ENCODE data around the gene RPL35.
A peak's percentile ranks its signal among the peaks of the same experiment; 100 is the strongest.
"Not testable (repeated sequence)": the region's sequence is repeated elsewhere in the genome, so short reads cannot be mapped to it uniquely, and the experiment has no call there.

The RPL35 gene

DNA sequence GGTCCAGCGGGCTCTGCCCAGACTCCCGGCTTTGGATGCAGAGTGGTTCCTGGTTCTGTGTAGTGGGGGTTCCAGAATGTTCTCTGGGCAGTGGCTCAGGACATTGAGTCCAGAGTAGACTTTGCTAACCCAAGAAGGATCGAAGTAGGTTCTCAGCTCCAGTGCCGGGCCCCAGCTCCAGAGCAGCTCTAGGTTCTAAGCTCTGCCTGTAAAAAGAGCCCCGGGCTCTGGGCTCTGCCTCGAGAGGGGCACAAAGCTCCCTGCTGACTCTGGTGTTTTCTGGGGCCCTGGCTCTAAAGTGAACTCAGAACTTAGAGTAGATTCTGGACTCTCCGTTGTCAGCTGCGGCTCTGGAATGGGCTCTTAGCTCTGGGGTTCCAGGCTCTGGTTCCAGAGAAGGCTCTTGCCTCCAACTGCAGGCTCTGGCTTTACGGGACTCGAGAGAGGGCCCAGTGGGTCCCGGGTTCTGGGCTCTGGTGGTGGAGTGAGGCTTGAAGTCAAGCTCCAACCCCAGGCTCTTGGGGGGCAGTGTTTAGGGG lies 8.1 kb downstream of the RPL35 start:
- DNase-seq (ENCODE audit: insufficient read length, low spot score), result no peak
- FAIRE-seq, result no peak

GRCh38 chr9:124852829-124853531 lies 8.8 kb downstream of the RPL35 start, which contains the start of gene WDR38:
TSS of gene WDR38 (plus strand) at chr9:124853460. CDS start at chr9:124853532, 72 bp downstream.
- DNase-seq (ENCODE audit: insufficient read length, low spot score) (peak; percentile 81), FAIRE-seq (peak; percentile 4)

DNA sequence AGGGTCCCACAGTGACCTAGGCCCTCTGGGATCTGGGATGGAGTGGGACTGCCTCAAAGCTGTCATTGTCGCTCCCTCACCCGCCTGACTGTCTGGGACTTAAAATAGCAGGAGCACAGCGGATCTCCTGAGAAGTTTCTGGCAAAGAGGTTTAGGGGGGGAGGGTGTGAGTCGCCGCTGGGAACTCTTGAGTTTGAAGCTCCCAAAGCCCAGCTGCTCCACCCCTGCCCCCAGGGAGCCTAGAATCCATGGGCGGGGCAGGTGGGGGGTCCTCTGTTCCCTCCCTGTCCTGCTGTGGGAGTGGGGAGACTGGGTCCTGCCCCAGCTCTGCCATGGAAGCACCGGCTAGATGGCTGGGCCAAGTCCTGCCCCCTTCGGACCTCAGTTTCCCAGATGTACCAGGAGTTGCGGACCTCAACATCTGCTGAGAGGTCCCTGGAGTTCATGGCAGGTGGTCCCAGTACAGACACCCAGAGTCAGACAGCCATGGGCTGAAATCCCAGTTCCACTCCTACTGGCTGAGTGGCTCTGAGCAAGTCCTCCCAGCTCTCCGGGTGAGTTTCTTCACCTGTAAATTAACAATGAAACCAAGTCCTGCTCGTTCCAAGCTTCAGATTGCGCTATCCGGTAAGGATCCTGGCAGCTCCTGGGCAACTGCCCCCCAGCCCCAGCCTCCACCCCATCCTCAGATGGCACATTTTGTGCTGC lies 9.5 kb downstream of the RPL35 start:
- FAIRE-seq (no peak), DNase-seq (ENCODE audit: insufficient read length, low spot score) (no peak)

- DNase-seq (ENCODE audit: insufficient read length, low spot score), result no peak
- no peak for FAIRE-seq
Measured at GRCh38 chr9:124849801-124850200, 12.0 kb downstream of the RPL35 start.

DNA sequence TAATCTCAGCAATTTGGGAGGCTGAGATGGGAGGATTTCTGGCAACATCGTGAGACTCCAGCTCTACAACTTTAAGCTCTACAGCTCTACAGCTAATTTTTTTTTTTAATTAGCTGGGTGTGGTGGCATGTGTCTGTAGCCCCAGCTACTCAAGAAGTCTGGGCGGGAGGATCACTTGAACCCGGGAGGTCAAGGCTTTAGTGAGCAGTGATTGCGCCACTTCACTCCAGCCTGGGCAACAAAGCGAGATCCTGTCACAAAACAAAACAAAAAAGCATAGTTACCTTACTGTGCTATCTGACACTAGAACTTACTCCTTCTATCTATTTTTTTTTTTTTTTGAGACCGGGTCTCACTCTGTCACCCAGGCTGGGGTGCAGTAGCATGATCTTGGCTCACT lies 14.8 kb downstream of the RPL35 start:
- no peak for DNase-seq (ENCODE audit: insufficient read length, low spot score)

GRCh38 chr9:124846467-124846866 lies 15.3 kb downstream of the RPL35 start:
- DNase-seq (ENCODE audit: insufficient read length, low spot score); FAIRE-seq: not testable (repeated sequence)

More for the DNA sequence above, 14.8 kb downstream of the RPL35 start:
- no peak for FAIRE-seq

- no peak for FAIRE-seq
- no peak for DNase-seq (ENCODE audit: insufficient read length, low spot score)
Measured at GRCh38 chr9:124844291-124844690, 17.5 kb downstream of the RPL35 start.

DNA sequence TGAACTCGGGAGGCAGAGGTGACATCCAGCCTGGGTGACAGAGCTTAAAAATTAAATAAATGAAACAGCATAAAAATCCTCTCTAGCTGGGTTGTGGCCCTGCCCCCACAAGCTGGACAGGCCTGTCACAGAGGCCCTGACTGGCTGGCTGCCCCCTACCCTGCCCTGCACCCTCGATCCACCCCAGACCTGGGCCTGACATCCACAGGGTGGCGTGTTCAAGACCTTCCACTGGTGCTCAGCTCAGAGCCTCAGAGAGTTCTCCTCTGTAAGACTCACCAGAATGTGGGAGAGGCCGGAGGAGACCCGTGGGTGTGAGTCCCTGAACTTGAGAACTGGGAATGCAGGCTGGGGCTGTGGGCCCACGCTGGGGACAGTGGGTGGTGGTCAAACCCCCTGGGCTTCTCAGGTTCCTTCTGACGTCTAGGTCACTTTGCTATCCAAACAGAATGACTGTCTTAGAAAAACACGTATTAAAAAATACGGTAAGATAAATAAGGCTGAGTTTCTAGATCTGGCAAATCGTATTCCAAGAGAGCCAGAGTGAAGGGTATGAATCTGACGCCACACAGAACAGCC lies 18.2 kb downstream of the RPL35 start:
- DNase-seq (ENCODE audit: insufficient read length, low spot score) (no peak), FAIRE-seq (no peak)

DNA sequence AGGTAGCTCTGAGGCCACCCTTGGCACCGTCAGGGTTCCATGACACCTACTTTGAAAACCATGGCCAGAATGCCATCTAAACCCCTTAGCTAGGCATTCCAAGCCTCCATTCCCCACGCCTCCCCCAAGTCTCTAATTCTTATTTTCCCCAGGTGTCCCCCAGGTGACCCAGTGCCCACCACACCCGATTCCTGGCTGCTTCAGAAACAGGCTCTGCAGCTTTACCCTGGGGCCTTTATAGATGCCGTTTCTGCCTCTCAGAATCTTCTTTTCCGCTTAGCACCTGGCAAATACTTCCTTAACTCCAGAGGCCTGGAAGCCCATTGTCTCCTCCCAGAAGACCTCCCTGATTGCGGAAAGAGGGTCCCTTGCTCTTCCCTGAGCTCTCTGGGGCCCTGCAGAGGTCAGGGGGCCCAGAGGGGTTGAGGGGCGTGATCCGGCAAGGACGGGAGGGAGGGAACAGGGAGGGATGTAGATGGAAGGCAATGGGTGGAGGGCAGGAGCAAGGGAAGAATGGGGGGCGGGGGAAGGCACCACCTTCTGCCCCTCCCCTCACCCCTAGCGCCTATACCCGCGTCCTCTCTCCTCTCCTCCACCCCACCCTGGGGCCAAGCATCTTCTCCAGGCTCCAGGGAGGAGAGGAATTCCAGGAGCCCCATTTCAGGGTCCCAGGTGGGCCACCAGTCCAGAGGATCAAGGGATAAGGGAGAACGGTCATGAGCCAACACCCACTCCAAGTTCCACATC lies 20.5 kb downstream of the RPL35 start:
- FAIRE-seq (no peak), DNase-seq (ENCODE audit: insufficient read length, low spot score) (no peak)

DNA sequence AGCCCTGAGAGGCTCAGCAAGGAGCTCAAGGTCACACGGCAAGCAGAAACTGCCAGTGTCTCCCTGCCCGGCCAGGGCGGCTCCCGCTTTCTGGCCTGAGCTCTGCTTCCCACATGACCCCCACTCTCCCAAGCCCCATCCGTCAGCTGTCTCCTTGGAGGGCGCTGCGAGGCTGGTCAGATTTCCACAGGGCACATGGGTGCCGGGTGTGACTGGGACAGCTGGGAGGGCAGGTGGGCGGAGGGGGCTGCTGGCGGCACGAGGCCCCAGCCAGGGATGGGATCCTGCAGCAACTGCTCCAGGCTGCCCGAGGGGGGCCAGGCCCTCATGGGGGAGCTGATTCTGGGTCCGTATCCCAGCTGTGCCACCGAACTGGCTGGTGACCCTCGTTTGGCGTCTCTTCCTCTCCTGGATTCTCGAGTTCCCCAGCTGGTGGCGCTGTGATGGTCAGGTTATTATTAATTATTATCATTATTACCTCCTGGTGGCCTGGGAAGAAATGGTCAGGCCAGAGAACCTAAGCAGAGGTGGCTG lies 21.4 kb downstream of the RPL35 start:
- DNase-seq (ENCODE audit: insufficient read length, low spot score) (no peak), FAIRE-seq (no peak)

- FAIRE-seq, result no peak
- no peak for DNase-seq (ENCODE audit: insufficient read length, low spot score)
Measured at GRCh38 chr9:124839612-124840299, 22.0 kb downstream of the RPL35 start.

GRCh38 chr9:124838567-124839275 lies 23.0 kb downstream of the RPL35 start:
- not testable (repeated sequence) for FAIRE-seq; DNase-seq (ENCODE audit: insufficient read length, low spot score)

GRCh38 chr9:124838132-124838531 lies 23.6 kb downstream of the RPL35 start:
- not testable (repeated sequence) for FAIRE-seq; DNase-seq (ENCODE audit: insufficient read length, low spot score)

DNA sequence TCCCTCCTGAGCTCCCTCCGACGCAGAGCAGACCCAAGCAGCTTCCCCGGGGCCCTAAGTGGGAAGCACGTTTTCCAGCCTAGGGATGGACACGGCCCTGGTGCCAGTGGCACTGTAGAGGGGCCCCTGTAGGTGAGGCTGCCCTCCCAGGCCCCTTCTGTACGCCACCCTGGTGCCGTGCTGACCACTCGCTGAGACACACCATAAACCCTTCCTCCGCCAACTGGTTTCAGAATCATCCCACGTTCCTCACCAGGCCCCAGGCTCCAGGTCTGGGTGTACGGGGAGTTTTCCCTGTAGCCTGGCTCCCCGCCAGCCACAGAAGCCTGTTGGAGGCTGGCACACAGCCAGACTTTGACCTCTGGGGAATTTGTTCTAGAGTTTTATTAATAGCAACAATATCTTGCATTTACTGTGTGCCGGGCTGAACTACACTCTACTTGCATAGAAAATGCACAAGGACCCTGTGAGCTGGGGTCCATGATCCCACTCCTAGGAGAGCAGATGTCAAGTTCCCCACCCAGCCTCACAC lies 26.7 kb downstream of the RPL35 start:
- DNase-seq (ENCODE audit: insufficient read length, low spot score) (no peak), FAIRE-seq (no peak)

DNA sequence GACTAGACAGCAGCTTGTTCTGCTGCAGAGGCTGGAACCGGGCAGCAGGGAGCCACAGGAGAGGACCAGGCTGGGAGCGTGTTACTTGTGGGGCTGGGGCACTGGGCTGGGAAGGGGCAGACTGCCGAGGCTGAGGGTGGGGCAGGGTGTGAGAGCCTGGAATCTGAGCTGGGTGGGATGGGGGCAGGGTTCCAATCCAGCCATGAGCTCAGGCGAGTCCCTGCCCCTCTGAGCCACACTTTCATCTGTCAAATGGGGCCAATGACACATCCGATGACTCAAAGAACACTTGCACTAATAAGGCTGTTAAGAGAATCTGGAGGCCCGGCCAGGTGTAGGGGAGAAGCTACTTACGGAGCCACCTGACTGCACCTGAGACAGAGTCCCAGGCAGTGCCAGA lies 27.2 kb downstream of the RPL35 start:
- DNase-seq (ENCODE audit: insufficient read length, low spot score) (no peak), FAIRE-seq (no peak)

- FAIRE-seq (no peak), DNase-seq (ENCODE audit: insufficient read length, low spot score) (no peak)
Measured at GRCh38 chr9:124831642-124832364, 30.0 kb downstream of the RPL35 start.

DNA sequence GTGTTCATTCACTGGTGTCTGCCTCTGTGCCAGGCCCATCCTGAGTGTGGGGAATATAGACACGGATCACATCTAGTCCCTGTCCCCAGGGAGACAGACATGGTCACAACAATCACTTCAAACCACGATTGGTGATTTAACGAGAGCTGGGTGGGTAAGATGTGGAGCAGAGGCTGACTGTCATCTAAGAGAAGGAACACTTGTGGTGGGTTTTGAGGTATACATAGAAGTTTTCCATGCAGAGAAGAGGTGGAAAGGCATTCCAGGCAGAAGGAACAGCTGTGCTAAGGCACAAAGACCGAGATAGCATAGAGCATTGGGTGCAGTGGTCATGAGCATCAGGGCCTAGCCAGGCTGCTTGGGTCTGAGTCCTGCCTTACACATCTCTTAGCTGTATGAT lies 31.2 kb downstream of the RPL35 start:
- no peak for DNase-seq (ENCODE audit: insufficient read length, low spot score)
- no peak for FAIRE-seq

DNA sequence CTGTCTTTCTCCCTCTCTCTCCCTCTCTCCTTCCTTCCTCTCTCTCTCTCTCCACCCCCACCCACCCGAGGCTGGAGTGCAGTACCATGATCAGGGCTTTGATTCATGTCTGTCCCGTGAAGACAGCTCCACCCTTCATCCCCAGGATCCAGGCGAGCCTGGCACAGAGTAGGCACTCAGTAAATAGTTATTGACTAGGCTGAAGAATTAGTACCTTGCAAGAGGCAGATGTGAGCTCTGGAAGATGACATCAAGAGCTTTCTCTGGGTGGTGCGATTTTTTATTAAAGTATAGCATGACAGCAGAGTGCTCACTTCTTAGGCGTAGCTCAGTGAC lies 32.5 kb downstream of the RPL35 start:
- DNase-seq (ENCODE audit: insufficient read length, low spot score), result no peak
- no peak for FAIRE-seq

Measured in HTR-8/SVneo (cell line).